HG02981 (cell line): ENCODE measurements around the gene CSK.
"Not testable (repeated sequence)": the region's sequence is repeated elsewhere in the genome, so short reads cannot be mapped to it uniquely, and the experiment has no call there.

ENCODE experiments used
- ATAC-seq: cut with Tn5 transposase; IDR thresholded peaks from one replicate; pipeline ENCODE4 v1.9.1; 2021; ENCODE audit warnings: mild to moderate bottlenecking, moderate library complexity; ENCODE audit not compliant: unreplicated experiment

CSK gene

DNA sequence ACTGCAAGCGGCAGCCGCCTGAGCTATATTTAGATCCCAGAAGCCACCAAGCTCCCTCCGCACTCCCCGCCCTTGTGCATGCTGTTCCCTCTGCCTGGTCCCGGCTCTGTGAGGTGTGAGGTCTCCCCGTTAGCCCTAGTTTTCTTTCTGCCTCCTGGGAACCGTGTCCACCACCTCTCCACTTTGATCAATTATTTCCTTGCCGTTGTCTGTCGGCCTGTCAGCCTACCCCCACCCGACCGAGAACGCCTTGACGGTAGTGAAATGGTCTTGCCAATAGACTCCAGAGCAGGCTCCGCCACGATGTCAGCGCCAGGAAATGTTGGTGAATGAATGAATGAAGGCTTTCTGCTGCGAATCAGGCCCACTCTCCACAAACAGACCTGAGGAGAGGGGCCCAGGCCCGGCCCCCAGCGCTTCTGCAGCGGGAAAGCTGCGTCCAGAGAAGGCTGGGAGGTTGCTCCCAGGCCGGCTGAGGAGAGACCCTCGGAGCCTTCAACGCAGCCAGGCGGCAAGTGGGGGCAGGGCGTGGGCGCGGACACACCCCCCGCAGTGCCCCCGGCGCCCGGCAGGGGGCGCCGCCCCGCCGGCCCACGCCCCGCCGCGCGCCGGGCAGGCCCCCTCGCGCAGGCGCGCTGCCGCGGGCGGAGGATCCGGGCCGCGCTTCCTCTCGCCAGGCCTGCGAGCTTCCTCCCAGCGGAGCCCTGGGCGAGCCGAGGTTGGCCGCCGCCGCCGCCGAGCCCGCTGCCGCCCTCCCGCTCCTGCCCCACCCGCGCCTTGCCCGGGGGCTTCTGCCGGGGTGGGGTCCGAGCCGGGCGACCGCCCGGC, at the start of gene CSK:
Gene CSK (plus strand): TSS at position 650 of the 828 bp plus-strand sequence. CDS start 16,218 bp downstream, outside the sequence.
- peak; percentile 33 for ATAC-seq

DNA sequence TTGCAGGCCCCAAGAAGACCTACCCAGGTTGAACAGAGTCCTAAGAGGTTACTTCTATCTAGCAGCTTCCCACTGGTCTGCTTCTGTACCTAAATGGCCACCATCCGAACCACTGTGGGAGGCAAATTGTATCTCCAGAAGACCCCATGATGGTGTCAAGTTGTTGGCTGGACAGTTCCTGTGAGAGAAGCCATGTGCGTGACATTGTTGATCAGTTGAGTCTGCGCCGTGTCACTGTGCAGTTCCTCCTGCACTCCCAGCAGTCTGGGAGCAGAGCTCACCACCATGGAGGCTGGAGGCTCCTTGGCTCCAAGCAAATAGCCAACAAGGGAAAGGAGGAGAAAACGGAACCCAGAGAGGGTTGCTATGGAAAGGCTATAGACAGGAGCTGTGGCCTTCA, 49.0 kb upstream of the CSK start:
- ATAC-seq: no peak

DNA sequence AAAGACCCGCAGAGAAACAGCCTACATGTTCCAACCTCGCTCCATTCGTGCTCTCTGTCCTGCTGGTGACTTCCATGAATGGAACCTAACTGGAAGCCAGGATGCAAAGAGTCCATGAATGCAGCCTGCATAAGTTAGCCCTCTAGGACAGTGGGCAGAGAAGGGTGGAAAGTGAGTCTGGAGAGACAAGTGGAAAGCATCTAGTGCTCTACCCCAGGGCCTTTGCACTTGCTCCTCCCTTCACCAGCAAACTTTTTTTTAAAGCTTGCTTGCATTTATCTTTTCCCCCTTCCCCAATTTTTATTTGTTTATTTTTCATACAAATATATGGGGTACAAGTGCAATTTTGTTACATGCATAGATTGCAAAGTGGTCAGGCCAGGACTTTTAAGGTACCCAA, 48.6 kb upstream of the CSK start:
- ATAC-seq: no peak

DNA sequence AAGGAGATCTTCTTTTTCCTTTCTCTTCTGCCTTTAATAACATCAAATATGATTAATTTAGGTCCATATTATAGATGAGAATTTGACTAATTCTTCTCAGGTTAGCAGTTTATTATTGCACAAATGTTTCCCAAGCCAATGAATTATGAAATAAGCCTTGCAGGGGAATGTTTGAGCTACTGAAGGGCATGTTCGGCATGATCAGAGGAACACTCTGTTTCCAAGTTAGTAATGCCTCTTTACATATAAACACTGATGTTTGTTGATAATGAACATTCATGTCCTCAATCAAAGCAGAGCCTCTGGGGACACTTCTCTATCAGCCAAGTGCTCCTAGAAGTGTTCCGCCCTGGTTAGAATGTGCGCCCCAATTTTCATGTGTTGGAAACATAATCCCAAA, 46.6 kb upstream of the CSK start:
- no peak for ATAC-seq

DNA sequence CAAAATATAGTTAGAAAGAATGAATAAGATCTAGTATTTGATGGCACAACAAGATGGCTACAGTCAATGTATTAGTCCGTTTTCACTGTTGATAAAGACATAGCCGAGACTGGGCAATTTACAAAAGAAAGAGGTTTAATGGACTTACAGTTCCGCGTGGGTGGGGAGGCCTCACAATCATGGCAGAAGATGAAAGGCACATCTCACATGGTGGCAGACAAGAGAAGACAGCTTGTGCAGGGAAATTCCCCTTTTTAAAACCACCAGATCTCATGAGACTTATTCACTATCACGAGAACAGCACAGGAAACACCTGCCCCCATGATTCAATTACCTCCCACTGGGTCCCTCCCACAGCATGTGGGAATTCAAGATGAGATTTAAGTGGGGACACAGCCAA, 43.6 kb upstream of the CSK start:
- ATAC-seq: not testable (repeated sequence)

DNA sequence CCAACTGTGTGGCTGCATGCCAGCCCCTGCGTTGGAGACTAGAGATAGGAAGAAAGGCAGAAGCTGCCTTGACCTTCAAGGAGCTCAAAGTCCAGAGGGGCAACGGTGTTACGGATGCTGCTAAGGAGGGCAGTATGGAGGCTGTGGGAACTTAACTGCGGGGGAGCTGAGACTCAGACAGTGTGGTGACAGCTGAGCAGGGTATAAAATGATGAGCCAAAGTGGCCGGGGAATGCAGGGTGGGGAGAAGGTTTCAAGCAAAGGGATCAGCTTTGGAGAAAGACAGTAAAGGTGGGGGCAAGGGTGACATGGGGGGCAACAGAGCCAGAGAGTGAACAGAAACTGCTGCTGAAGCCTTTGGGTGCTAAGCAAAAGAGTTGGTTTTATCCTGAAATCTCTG, 39.5 kb upstream of the CSK start:
- ATAC-seq: no peak

DNA sequence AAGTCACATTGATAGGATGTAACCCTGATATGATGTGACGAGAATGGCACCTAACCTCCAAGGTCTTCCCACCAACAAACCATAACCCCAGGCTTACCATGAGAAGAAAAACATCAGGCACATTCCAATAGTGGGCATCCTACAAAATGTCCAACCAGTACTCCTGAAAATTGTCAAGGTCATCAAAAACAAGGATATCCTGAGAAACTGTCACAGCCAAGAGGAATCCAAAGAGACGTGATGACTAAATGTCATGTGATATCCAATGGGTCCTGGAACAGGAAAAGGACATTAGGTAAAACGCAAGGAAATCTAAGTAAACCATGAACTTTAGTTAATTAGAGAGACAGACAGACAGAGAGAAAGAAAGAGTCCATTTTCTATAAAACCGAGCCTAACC, 35.5 kb upstream of the CSK start:
- ATAC-seq: no peak

DNA sequence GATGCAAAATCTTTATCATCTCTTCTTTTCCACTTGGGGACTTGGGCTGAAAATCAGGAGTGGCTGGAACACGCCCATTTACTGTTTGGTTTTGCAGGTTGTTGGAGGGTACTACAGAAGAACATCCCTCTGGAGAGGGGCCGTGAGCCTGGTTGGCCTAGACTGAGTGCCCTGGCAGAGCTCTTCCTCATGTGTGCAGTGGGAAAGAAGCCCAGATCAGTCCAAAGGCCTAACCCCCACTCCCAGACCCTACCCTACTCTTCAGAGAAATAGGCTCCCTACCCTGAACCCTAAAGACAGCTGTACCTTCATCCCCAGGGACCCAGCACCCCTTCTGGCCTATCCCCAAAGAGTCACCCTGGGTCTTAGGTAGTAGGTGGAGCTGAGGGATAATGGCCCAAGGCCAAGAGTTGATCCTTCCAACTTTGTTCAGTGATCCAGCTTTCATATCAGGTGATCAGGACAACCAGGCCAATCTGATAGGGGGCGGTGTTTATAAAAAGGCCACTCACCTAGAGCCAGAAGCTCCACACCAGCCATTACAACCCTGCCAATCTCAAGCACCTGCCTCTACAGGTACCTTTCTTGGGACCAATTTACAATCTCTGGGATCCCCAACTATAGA, 33.4 kb upstream of the CSK start, which contains the start of gene CYP1A2:
Gene CYP1A2 (plus strand): TSS at position 524 of the 625 bp plus-strand sequence. CDS start 894 bp downstream, outside the sequence.
- no peak for ATAC-seq

DNA sequence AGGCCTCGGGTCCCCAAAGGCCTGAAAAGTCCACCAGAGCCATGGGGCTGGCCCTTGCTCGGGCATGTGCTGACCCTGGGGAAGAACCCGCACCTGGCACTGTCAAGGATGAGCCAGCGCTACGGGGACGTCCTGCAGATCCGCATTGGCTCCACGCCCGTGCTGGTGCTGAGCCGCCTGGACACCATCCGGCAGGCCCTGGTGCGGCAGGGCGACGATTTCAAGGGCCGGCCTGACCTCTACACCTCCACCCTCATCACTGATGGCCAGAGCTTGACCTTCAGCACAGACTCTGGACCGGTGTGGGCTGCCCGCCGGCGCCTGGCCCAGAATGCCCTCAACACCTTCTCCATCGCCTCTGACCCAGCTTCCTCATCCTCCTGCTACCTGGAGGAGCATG, 32.0 kb upstream of the CSK start:
- ATAC-seq: no peak

DNA sequence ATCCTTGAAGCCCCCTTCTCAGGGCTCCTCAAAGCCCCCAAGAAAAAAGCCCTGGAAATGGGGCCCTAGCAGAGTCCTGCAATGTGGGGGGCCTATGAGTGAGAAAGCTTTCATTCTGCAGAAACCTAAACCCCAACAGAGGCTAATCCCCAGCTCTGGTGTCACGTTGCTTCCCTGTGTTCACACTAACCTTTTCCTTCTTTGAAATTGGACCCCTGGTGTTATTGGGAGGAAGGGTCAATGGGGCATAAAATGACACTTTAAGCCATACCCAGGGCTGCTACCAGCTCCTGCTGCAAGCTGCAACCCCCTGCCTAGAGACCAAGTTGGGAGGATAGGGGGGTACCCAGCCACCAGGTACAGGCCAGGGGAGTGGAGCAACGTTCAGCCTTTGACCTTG, 31.1 kb upstream of the CSK start:
- no peak for ATAC-seq

DNA sequence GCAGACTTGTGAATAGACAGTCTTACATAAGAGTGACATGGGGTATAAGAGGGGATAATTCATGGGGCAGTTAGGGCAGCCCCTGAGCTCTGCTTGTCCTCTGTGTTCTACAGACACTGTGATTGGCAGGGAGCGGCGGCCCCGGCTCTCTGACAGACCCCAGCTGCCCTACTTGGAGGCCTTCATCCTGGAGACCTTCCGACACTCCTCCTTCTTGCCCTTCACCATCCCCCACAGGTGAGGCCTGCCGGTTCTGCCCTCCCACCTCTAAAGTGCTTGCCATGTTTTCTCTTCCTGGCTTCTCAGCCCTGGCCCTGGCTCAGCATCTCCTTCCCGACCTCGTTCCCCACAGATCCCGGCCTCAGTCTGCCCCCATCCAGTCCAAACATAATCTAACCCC, 29.9 kb upstream of the CSK start:
- no peak for ATAC-seq

DNA sequence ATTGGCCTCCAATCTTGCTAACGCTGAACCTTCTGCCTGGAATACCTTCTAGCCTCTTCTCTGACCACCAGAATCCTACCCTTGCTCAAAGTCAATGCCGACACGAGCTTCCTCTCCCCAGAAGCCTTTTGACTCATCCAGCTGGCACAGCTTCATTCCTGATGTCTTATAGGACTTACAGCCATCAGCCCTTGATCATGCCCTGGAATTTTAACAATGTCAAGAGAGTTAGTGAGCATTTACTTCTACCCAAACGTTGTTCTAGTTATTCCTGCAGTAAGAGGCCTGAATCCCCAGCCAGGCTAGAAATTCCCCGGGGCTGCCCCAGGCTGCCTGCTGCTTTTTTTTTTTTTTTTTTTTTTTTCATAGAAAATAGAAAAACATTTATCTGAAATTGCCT, 29.3 kb upstream of the CSK start:
- ATAC-seq: no peak

DNA sequence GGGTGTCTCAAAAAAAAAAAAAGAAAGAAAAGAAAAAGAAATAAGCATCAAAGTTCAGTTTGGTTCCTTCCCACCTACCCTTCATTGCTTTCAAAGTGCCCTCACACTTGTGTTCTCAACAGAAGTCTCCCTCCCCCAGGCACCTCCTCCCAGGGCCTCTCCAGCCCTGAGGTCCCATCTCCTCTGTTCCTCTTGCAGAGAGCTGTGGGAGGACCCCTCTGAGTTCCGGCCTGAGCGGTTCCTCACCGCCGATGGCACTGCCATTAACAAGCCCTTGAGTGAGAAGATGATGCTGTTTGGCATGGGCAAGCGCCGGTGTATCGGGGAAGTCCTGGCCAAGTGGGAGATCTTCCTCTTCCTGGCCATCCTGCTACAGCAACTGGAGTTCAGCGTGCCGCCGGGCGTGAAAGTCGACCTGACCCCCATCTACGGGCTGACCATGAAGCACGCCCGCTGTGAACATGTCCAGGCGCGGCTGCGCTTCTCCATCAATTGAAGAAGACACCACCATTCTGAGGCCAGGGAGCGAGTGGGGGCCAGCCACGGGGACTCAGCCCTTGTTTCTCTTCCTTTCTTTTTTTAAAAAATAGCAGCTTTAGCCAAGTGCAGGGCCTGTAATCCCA, 27.2 kb upstream of the CSK start:
- ATAC-seq: no peak

DNA sequence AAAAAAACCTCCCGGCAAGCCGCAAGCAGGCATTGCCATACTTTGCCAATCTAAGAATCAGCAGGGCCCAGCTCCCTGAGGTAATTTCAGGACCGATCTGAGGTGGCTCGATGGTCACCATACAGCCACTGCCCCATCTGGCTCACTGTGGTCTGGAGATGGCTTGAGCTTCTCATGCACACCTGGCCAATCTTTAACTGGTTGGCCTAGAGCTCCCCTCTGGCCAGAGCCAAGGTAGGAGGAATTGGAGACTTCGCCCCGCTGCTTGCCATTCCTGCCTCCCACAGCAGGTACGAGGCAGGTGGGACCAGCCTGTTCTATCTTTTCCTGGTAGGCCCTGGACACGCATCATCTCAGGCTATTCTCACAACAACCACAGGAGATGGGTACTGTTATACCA, 23.1 kb upstream of the CSK start:
- ATAC-seq: no peak

DNA sequence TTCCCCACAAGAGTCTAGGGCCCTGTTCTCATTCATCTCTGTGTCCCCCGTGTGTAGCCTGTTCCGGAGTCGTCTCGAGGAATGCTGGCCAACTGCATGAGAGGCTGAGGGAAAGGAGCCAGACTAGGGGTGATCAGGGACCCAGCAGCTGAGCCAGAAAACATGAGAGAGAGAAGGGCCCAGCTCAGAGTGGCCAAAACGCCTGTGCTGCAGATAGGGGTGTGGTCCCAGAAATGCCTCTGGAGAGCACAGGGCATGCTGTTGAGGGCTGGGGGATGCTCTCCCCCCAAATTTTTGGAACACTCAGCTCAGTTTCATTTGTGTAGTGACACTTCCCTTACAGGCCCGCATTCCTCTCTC, 19.1 kb upstream of the CSK start:
- ATAC-seq: no peak

DNA sequence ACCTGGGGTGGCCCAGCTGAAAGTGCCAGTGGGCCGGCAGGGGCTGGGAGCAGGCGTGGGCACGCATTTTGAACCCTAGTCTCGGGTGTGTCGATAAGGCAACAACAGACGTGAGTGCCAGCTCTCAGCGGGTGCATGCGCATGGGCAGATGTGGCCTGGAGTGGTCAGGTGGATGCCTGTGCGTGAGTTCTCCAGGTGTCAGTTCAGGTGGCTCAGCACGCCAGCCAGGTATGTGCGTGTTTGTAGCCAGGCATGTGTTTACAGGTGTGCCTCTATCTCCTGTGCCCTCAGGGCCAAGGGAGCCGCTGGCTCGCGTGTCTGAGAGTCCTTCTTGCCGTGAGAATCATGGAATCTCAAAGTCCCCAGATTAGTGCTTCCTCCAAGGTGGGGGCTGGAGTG, 18.5 kb upstream of the CSK start:
- no peak for ATAC-seq

DNA sequence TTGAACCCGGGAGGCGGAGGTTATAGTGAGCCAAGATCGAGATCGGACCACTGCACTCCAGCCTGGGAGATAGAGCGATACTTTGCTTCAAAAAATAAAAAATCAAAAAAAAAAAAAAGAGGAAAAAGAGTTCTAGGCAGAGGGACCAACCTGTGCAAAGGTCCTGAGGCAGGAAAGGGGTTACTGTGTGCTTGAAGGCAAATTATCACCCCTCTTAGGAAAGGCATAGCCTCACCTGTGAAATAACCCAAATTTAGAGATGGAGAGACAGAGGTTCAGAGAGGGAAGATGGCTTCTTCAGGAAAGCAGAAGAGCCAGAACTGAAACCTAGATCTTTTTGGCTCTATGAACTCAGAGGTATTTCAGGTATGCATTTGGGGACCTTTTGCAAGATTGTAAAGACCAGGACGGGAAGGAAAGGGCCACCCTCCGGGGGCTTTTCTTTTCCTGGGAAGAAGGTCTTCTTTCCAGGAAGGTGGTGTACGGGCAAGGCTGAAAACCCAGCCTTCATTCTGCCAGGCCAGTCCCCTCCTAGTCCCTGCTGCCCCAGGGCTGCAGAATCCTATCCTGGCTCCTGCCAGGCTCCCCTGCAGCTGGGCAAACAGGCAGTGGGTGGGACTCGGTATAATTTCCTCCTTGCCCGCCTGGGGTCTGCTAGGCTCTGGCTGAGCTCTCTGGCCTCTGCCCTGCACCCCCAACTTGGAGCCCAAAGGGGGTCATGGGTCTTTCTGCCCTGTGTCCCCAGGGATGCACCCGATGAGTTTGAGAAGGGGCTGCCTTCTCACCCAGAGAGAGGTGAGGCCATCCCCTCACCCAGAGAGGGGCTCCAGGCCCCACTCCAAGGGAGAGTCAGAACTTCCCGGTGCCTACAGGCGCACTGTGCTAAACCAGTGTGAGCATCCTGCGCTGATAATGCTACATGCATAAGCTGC, 14.4 kb upstream of the CSK start:
- ATAC-seq: no peak

DNA sequence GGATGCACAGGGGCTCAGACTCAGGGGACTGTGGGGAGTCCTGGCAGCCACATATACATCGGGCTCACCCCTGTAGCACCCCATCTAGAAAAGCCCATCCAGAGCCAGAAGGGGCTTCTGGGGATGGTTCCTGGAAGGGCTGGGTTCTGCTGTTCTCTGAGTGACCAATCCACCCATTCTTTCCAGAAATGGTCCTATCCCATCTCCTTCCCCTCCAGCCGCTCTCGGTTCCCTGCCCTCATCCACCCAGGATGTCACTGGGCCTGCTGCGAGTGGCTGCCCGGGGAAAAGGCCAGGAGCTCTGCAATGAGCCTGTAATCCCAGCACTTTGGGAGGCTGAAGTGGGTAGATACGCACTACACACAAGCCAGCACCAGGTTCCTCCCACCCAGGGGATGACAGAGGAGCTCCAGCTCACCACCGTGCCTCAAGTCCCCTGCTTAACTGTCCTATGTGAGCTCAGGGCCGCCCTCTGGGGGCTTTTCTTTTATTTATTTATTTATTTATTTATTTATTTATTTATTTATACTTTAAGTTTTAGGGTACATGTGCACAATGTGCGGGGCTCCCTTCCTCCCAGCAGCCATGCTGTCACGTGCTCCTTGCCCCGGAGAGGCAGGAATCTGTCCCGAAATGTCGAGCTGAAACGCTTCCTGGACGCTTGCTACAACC, 13.6 kb upstream of the CSK start:
- no peak for ATAC-seq

DNA sequence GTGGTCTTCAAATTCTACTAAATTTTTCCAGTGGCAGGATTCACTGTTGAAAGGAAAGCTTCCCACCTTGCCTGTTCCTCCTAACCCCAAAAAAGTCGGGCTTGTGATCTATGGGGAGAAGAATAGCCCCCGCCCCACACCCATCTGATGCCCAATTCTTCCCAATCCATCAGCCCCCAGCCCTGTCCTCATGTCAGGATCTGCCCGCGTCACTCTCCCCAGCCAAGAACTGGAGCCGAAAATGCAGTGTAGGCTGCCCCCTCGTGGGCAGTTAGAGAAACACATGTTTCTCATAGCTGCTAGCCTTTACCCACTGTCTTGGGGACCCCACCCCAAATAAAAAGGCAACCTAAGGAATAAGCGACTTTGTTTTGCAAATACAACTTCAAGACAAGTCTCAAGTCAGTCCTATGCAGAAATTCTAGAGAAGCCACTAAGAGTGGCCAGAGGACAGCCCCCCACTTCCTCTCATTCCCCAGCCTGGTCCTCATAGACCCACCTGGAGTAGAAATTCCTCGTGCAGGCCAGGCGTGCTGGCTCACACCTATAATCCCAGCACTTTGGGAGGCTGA, 13.0 kb upstream of the CSK start:
- no peak for ATAC-seq

DNA sequence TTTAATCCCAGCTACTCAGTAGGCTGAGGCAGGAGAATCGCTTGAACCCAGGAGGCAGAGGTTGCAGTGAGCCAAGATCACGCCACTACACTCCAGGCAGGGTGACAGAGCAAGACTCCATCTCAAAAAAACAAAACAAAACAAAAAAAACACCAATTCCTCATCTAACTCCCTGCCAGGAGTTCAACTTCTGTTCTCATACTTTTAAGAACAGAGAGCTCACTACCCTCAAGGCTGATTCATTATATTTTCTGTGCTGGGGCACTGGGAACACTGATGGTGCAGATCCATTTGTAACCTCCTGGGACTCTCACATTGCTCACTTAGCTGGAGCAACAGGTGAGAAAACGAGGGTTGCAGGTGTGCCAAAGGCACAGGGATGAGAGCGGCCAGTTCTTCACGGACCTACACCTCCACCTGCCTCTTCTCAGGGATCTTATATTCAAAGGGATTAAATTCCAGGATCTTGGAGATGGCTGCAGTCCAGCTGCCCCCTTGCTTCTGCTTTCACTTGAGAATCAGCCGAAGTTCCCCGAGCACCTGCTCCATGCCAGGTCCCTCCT, 12.3 kb upstream of the CSK start:
- no peak for ATAC-seq
